Ascending aorta (tissue), 2 donors: ENCODE results near the gene CNPY4. TPM values are rescaled to one million over a fixed set of nuclear protein-coding genes. Genes with fewer than 3 reads are reported as not detected.
A peak's percentile ranks its signal among the peaks of the same experiment; 100 is the strongest.

Experiments used
- DNase-seq, 2 donors: peaks; one replicate each; pipeline ENCODE4 v3.0.0-alpha.2; 2019; ENCODE audit warnings: low spot score in 2 of 2
- H3K27ac ChIP-seq, 2 donors: fragments of 200-600 bp; sonication (generic); one replicate each; pipeline ENCODE4 v1.5.1; 2016 to 2017; ENCODE audit warnings: mild to moderate bottlenecking in 1 of 2
- H3K27me3 ChIP-seq: fragments of 200-600 bp; sonication (generic); one replicate; pipeline ENCODE4 v1.5.1; 2017
- H3K36me3 ChIP-seq, 2 donors: fragments of 200-600 bp; sonication (generic); one replicate each; pipeline ENCODE4 v1.5.1; 2016
- H3K4me1 ChIP-seq, 2 donors: fragments of 200-600 bp; sonication (generic); one replicate each; pipeline ENCODE4 v1.5.1; 2016 to 2017; ENCODE audit warnings: mild to moderate bottlenecking in 1 of 2
- H3K4me3 ChIP-seq, 2 donors: fragments of 200-600 bp; sonication (generic); one replicate each; pipeline ENCODE4 v1.5.1; 2016 to 2017; ENCODE audit warnings: mild to moderate bottlenecking in 1 of 2
- H3K9me3 ChIP-seq, 2 donors: fragments of 200-600 bp; sonication (generic); one replicate each; pipeline ENCODE4 v1.5.1; 2016
- CTCF ChIP-seq, 3 experiments: fragments of 200-600 bp in 2 of 3; fragments of 450-650 bp in 1 of 3; sonication (generic) in 2 of 3; IDR thresholded peaks; one replicate each; pipeline ENCODE4 v1.5.1; 2016 to 2019; ENCODE audit warnings: antibody characterized with exemption in 3 of 3, mild to moderate bottlenecking in 1 of 3, moderate library complexity in 1 of 3
- intact Hi-C: fragments of 100-400 bp; cut with DNase I; formaldehyde crosslinking; loops from one replicate; pipeline ENCODE4 v1.15.1; 2023
- total RNA-seq: library from RNA; depleted of rRNA; stranded (reverse); fragments of >200 nt; gene quantifications from one replicate; pipeline ENCODE4 v1.1.0, GENCODE V29; 2016

The CNPY4 gene
- total RNA-seq, 1 donor from 2014 or later = 1.4 TPM

GRCh38 chr7:100115026-100115425 lies 4.4 kb upstream of the CNPY4 start:
- H3K36me3 ChIP-seq = peaks cover 41 to 43% of the 10 kb centered on the region in 2 donors
- H3K27me3 ChIP-seq = no peaks in the 10 kb centered on the region
- H3K4me3 ChIP-seq = no peak overlapping the region
- no peak for DNase-seq
- no peak overlapping the region for H3K27ac ChIP-seq
- intact Hi-C loops = no loop called here
- peaks cover 0 to 1% of the 10 kb centered on the region in 2 donors for H3K4me1 ChIP-seq
- no peaks in the 10 kb centered on the region for H3K9me3 ChIP-seq
- TF ChIP-seq CTCF (IDR thresholded peaks at IDR 0.05) = no peak

- peaks cover 8 to 9% of the 10 kb centered on the region in 2 donors for H3K36me3 ChIP-seq
- H3K4me3 ChIP-seq = peak overlapping the region; percentile 70 to 84
- peak overlapping the region; percentile 86 to 93 for H3K27ac ChIP-seq
- H3K27me3 ChIP-seq = no peaks in the 10 kb centered on the region
- no peaks in the 10 kb centered on the region for H3K9me3 ChIP-seq
- no peak for TF ChIP-seq CTCF (IDR thresholded peaks at IDR 0.05)
- DNase-seq = no peak
- H3K4me1 ChIP-seq = peaks cover 0 to 9% of the 10 kb centered on the region in 2 donors
- intact Hi-C loops = loop anchor here (1.0 to 2.0 kb wide), 2 partner anchors 17 to 30 kb away; partner anchors contain the start of genes AP4M1, LAMTOR4 and MCM7
These were observed 904 bp upstream of the CNPY4 start for GRCh38 chr7:100118388-100119071.

DNA sequence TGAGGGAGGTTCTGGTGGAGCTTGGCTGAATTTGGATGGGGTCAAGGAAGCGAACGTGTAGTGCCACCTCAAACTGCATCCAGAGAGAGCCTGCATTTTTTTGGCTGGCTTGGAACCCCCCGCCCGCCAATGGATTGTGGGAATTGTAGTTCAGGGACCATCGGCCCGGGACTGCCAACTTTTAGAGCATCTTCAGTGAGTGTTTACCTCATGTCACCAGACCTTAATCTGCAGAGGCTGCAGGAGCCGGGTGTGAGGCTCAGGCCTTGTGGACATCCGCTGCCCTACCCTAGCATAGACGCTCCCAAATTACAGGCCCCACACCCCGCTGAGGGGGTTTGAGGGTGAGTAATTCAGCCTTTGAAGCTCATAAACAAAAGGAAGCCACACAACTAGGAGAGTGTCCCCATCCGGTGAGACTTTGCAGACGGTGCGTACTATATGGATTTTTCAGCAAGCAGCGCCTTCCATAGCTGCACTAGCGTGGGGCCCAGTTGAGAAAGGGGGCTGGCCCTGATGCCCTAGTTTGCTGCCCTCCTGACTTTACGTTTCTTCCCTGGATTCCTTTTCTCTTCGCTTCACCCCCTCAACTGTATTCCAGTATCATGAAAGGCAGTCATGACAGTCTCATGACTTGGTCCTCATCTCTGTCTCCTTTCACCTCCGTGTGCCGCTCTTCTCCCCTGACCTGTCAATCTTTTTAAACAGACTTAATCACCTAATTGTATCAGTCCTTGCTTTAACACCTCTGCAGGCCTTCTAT lies 717 bp downstream of the CNPY4 start:
- DNase-seq = peak in 1 of 2 donors; percentile 84
- no peaks in the 10 kb centered on the region for H3K9me3 ChIP-seq
- H3K36me3 ChIP-seq = no peaks in the 10 kb centered on the region
- peak overlapping the region; percentile 70 to 84 for H3K4me3 ChIP-seq
- TF ChIP-seq CTCF (IDR thresholded peaks at IDR 0.05) = no peak
- intact Hi-C loops = loop anchor here (1.0 to 10.0 kb wide), 3 partner anchors 19 to 305 kb away; partner anchors contain the start of genes AP4M1, LAMTOR4, MCM7 and MEPCE
- H3K27me3 ChIP-seq = no peaks in the 10 kb centered on the region
- H3K4me1 ChIP-seq = peaks cover 0 to 9% of the 10 kb centered on the region in 2 donors
- peak overlapping the region; percentile 86 to 93 for H3K27ac ChIP-seq

- no peaks in the 10 kb centered on the region for H3K36me3 ChIP-seq
- DNase-seq = no peak
- no peaks in the 10 kb centered on the region for H3K27me3 ChIP-seq
- H3K27ac ChIP-seq = peak overlapping the region; percentile 86 to 93
- H3K4me3 ChIP-seq = peak overlapping the region; percentile 70 to 84
- intact Hi-C loops = loop anchor here (10.0 kb wide), 1 partner anchor 304 kb away; the partner anchor contains the start of genes MEPCE and ZCWPW1
- peaks cover 0 to 9% of the 10 kb centered on the region in 2 donors for H3K4me1 ChIP-seq
- TF ChIP-seq CTCF (IDR thresholded peaks at IDR 0.05) = no peak
- no peaks in the 10 kb centered on the region for H3K9me3 ChIP-seq
These were observed 1.3 kb downstream of the CNPY4 start for GRCh38 chr7:100120733-100121036.

DNA sequence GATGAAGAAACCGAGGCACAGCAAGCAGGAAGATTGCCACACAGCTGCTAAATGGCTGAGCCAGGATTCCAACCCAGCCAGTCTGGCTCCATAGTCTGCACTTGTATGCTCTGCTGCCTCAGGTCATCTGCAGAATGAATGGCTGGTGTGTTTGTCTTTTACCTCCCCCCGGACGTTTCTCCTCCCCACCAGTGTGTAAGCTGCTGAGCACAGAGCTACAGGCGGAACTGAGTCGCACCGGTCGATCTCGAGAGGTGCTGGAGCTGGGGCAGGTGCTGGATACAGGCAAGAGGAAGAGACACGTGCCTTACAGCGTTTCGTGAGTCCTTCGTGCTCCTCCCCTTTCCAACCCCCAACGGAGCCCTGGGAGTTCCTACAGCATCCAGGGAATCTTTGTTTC lies 2.6 kb downstream of the CNPY4 start:
- Histone ChIP-seq H3K27ac (no peak overlapping the region), H3K4me3 (no peak overlapping the region), H3K27me3 (no peaks in the 10 kb centered on the region), H3K4me1 (peaks cover 0 to 16% of the 10 kb centered on the region in 2 donors), H3K9me3 (no peaks in the 10 kb centered on the region), H3K36me3 (no peaks in the 10 kb centered on the region)
- TF ChIP-seq CTCF (IDR thresholded peaks at IDR 0.05) = no peak
- intact Hi-C loops = loop anchor here (10.0 kb wide), 1 partner anchor 303 kb away; the partner anchor contains the start of genes MEPCE and ZCWPW1
- DNase-seq = no peak
